Esophagus squamous epithelium (tissue), 5 donors: Measurements from ENCODE around the gene DCTN2. TPM values are rescaled to one million over a fixed set of nuclear protein-coding genes. Genes with fewer than 3 reads are reported as not detected.

Experiments used
- DNase-seq: peaks from one replicate; lab custom pipeline; 2025; lab: John Stamatoyannopoulos, UW
- H3K27ac ChIP-seq, 4 donors: fragments of 200-600 bp; sonication (generic); one replicate each; pipeline ENCODE4 v1.5.1; 2016 to 2019; ENCODE audit warnings: mild to moderate bottlenecking in 1 of 4
- H3K27me3 ChIP-seq, 4 donors: fragments of 200-600 bp; sonication (generic); 1 replicate in 3 of 4; 2 replicates in 1 of 4; pipeline versions ENCODE4 v1.5.1 to v1.6.0; 2017 to 2021; ENCODE audit warnings: antibody characterized with exemption in 1 of 4
- H3K36me3 ChIP-seq, 3 donors: fragments of 200-600 bp; sonication (generic); one replicate each; pipeline ENCODE4 v1.5.1; 2016 to 2019
- H3K4me1 ChIP-seq, 3 donors: fragments of 200-600 bp; sonication (generic); one replicate each; pipeline ENCODE4 v1.5.1; 2017 to 2019
- H3K4me3 ChIP-seq, 4 donors: fragments of 200-600 bp; sonication (generic); 1 replicate in 3 of 4; 2 replicates in 1 of 4; pipeline ENCODE4 v1.5.1; 2016 to 2019; ENCODE audit warnings: mild to moderate bottlenecking in 2 of 4, moderate library complexity in 1 of 4
- H3K9me3 ChIP-seq, 3 donors: fragments of 200-600 bp; sonication (generic); one replicate each; pipeline ENCODE4 v1.5.1; 2016 to 2019
- CTCF ChIP-seq, 6 experiments: fragments of 450-650 bp in 4 of 6; fragments of 200-600 bp in 2 of 6; sonication (generic) in 2 of 6; IDR thresholded peaks; one replicate each; pipeline ENCODE4 v1.5.1; 2016 to 2019; ENCODE audit warnings: antibody characterized with exemption in 6 of 6, mild to moderate bottlenecking in 4 of 6, moderate library complexity in 4 of 6
- POLR2A ChIP-seq, 4 donors: fragments of 450-650 bp; IDR thresholded peaks; one replicate each; pipeline ENCODE4 v1.6.1; 2017; ENCODE audit warnings: antibody characterized with exemption in 4 of 4, mild to moderate bottlenecking in 4 of 4, moderate library complexity in 3 of 4
- WGBS, 2 donors: methylation state at CpG; one replicate each; pipeline ENCODE4 v1.1.5; 2018; 5-methylcytosine and 5-hydroxymethylcytosine counted together
- intact Hi-C: fragments of 100-400 bp; cut with DNase I; formaldehyde crosslinking; loops from one replicate; pipeline ENCODE4 v1.15.0; 2022
- total RNA-seq, 4 donors: library from RNA; depleted of rRNA; stranded (reverse); fragments of >200 nt; gene quantifications; one replicate each; pipeline ENCODE4 v1.1.0, GENCODE V29; 2016
- donor health status: DM: yes; HTN: yes; CAD: no.

Gene DCTN2
- total RNA-seq, 4 donors from 2014 or later: 122 to 175 (median 159) TPM

GRCh38 chr12:57517187-57517586 is 29.8 kb downstream of the DCTN2 start:
- H3K9me3 ChIP-seq: no peaks in the 10 kb centered on the region
- no peak for TF ChIP-seq POLR2A (IDR thresholded peaks at IDR 0.05)
- TF ChIP-seq CTCF (IDR thresholded peaks at IDR 0.05): no peak
- peak overlapping the region; percentile 36 to 99 (median 82) for H3K27ac ChIP-seq
- intact Hi-C loops: no loop called here
- 0 to 44% methylated on average over 1 of the region's 1 CpG for WGBS, 2 donors
- peaks cover 17 to 62% (median 33%) of the 10 kb centered on the region in 3 donors for H3K36me3 ChIP-seq
- H3K27me3 ChIP-seq: no peaks in the 10 kb centered on the region
- H3K4me1 ChIP-seq: peaks cover 36 to 64% (median 38%) of the 10 kb centered on the region in 3 donors
- no peak overlapping the region for H3K4me3 ChIP-seq
- no peak for DNase-seq

GRCh38 chr12:57516617-57517153 is 30.3 kb downstream of the DCTN2 start:
- H3K4me1 ChIP-seq: peaks cover 31 to 59% (median 34%) of the 10 kb centered on the region in 3 donors
- peaks cover 17 to 67% (median 38%) of the 10 kb centered on the region in 3 donors for H3K36me3 ChIP-seq
- peak overlapping the region; percentile 36 to 99 (median 82) for H3K27ac ChIP-seq
- no peak for TF ChIP-seq POLR2A (IDR thresholded peaks at IDR 0.05)
- no peak for TF ChIP-seq CTCF (IDR thresholded peaks at IDR 0.05)
- H3K9me3 ChIP-seq: no peaks in the 10 kb centered on the region
- no peak overlapping the region for H3K4me3 ChIP-seq
- intact Hi-C loops: no loop called here
- WGBS, 2 donors: 82 to 87% methylated on average over 10 to 11 of the region's 11 CpGs
- no peak for DNase-seq
- no peaks in the 10 kb centered on the region for H3K27me3 ChIP-seq

GRCh38 chr12:57515934-57516541 is 31.0 kb downstream of the DCTN2 start:
- WGBS, 2 donors: 75 to 78% methylated on average over 11 of the region's 11 CpGs

GRCh38 chr12:57515408-57515933 is 31.5 kb downstream of the DCTN2 start:
- H3K36me3 ChIP-seq: peaks cover 17 to 79% (median 38%) of the 10 kb centered on the region in 3 donors
- intact Hi-C loops: no loop called here
- no peaks in the 10 kb centered on the region for H3K27me3 ChIP-seq
- DNase-seq: no peak
- WGBS, 2 donors: 74 to 78% methylated on average over 3 of the region's 3 CpGs
- peaks cover 20 to 50% (median 25%) of the 10 kb centered on the region in 3 donors for H3K4me1 ChIP-seq
- no peak for TF ChIP-seq POLR2A (IDR thresholded peaks at IDR 0.05)
- no peak for TF ChIP-seq CTCF (IDR thresholded peaks at IDR 0.05)
- H3K9me3 ChIP-seq: no peaks in the 10 kb centered on the region
- H3K4me3 ChIP-seq: no peak overlapping the region
- H3K27ac ChIP-seq: peak overlapping the region in 2 of 4 donors; percentile 99

More at GRCh38 chr12:57515934-57516541, 31.0 kb downstream of the DCTN2 start:
- TF ChIP-seq CTCF (IDR thresholded peaks at IDR 0.05) (no peak), POLR2A (IDR thresholded peaks at IDR 0.05) (no peak)
- Histone ChIP-seq H3K4me3 (no peak overlapping the region), H3K9me3 (no peaks in the 10 kb centered on the region), H3K27ac (peak overlapping the region in 3 of 4 donors; percentile 36 to 99 (median 99)), H3K27me3 (no peaks in the 10 kb centered on the region), H3K4me1 (peaks cover 24 to 53% (median 27%) of the 10 kb centered on the region in 3 donors), H3K36me3 (peaks cover 17 to 73% (median 38%) of the 10 kb centered on the region in 3 donors)
- intact Hi-C loops: no loop called here
- DNase-seq: no peak
